GM19455 (cell line): ENCODE data around the gene SMARCA4.

ENCODE experiments used
- ATAC-seq: cut with Tn5 transposase; IDR thresholded peaks from one replicate; pipeline ENCODE4 v1.9.1; 2021; ENCODE audit not compliant: unreplicated experiment

SMARCA4 gene

GRCh38 chr19:11007385-11007784 lies 46.6 kb downstream of the SMARCA4 start:
- no peak for ATAC-seq

GRCh38 chr19:11007962-11008532 lies 47.2 kb downstream of the SMARCA4 start:
- no peak for ATAC-seq

- ATAC-seq, result no peak
These were observed 49.2 kb downstream of the SMARCA4 start for GRCh38 chr19:11010041-11010440.

- no peak for ATAC-seq
These were observed 51.7 kb downstream of the SMARCA4 start for GRCh38 chr19:11012507-11012906.

- no peak for ATAC-seq
These were observed 52.9 kb downstream of the SMARCA4 start for GRCh38 chr19:11013771-11014170.

GRCh38 chr19:11014403-11014911 lies 53.6 kb downstream of the SMARCA4 start:
- no peak for ATAC-seq

GRCh38 chr19:11016631-11017030 lies 55.8 kb downstream of the SMARCA4 start:
- ATAC-seq, result no peak

- ATAC-seq, result no peak
These were observed 56.6 kb downstream of the SMARCA4 start for GRCh38 chr19:11017275-11018035.

GRCh38 chr19:11018179-11018578 lies 57.3 kb downstream of the SMARCA4 start:
- no peak for ATAC-seq

GRCh38 chr19:11018763-11019162 lies 57.9 kb downstream of the SMARCA4 start:
- no peak for ATAC-seq

- no peak for ATAC-seq
These were observed 58.4 kb downstream of the SMARCA4 start for GRCh38 chr19:11019262-11019661.

GRCh38 chr19:11019824-11020223 lies 59.0 kb downstream of the SMARCA4 start:
- ATAC-seq, result no peak

GRCh38 chr19:11020423-11020822 lies 59.6 kb downstream of the SMARCA4 start:
- ATAC-seq, result no peak

- no peak for ATAC-seq
These were observed 60.3 kb downstream of the SMARCA4 start for GRCh38 chr19:11020982-11021759.

- ATAC-seq, result no peak
These were observed 60.9 kb downstream of the SMARCA4 start for GRCh38 chr19:11021760-11022144.

GRCh38 chr19:11023016-11023415 lies 62.2 kb downstream of the SMARCA4 start:
- no peak for ATAC-seq

- no peak for ATAC-seq
These were observed 62.9 kb downstream of the SMARCA4 start for GRCh38 chr19:11023710-11024109.

- ATAC-seq, result no peak
These were observed 63.4 kb downstream of the SMARCA4 start for GRCh38 chr19:11024259-11024658.

- no peak for ATAC-seq
These were observed 64.2 kb downstream of the SMARCA4 start for GRCh38 chr19:11025006-11025405.

GRCh38 chr19:11025445-11025844 lies 64.6 kb downstream of the SMARCA4 start:
- no peak for ATAC-seq

GRCh38 chr19:11025997-11026396 lies 65.2 kb downstream of the SMARCA4 start:
- no peak for ATAC-seq

GRCh38 chr19:11027381-11027780 lies 66.6 kb downstream of the SMARCA4 start:
- no peak for ATAC-seq
